ENCODE data around the gene PSMB10.
A peak's percentile ranks its signal among the peaks of the same experiment; 100 is the strongest.

The PSMB10 gene

DNA sequence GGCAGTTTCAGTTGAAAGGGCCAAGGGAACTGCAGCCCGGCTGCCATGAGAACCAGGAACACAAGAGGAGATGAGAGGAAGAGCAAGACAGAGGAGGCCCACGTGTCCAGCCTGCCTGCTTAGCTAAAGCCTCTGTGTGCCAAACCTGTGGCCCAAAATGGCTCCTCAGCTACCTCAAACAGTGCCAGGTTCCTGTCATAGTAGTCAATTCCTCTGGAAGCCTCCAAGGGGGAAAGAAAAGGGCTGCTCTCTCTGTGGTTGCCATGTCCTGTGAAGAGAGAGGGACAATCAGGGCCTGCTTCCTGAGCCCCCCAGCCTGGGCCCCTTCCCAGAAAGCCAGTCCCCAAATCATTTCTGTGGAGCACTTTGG is 26.6 kb upstream of the PSMB10 start:
- Histone ChIP-seq H3K9ac (ENCODE audit: low read depth, low read length, poor library complexity) (no peak overlapping the region), H3K9me3 (replicated peaks in 1 of 2; ENCODE audit: control insufficient read depth in 2 of 2, insufficient read depth in 1 of 2, low read depth in 1 of 2, low read length in 2 of 2) (no peaks in the 10 kb centered on the region), H3K36me3 (replicated peaks in 1 of 2; ENCODE audit: control insufficient read depth in 2 of 2, insufficient read depth in 2 of 2, low read length in 2 of 2) (peaks cover 49 to 54% of the 10 kb centered on the region in 2 donors), H4K8ac (ENCODE audit: low read depth, low read length) (no peak overlapping the region), H2BK15ac (ENCODE audit: low read length) (no peak overlapping the region), H3K4me1 (ENCODE audit: control insufficient read depth in 2 of 2, insufficient read depth in 1 of 2, low read depth in 1 of 2, low read length in 2 of 2) (peaks cover 20 to 23% of the 10 kb centered on the region in 2 donors), H2AK5ac (ENCODE audit: low read depth, low read length) (no peak overlapping the region), H2BK120ac (ENCODE audit: low read depth, low read length) (no peak overlapping the region), H2BK12ac (ENCODE audit: low read length) (no peak overlapping the region), H3K14ac (ENCODE audit: low read length) (no peak overlapping the region), H3K23ac (ENCODE audit: low read depth, low read length, poor library complexity) (no peak overlapping the region), H3K4ac (ENCODE audit: low read length) (no peak overlapping the region), H2BK5ac (ENCODE audit: low read length) (no peak overlapping the region), H3K4me2 (ENCODE audit: insufficient read depth, low read length, poor library complexity, severe bottlenecking) (no peak overlapping the region), H3K4me3 (ENCODE audit: low read length in 2 of 2) (no peak overlapping the region), H4K91ac (ENCODE audit: low read depth, low read length, poor library complexity) (no peak overlapping the region), H3K79me1 (ENCODE audit: low read depth, low read length) (peaks cover 22% of the 10 kb centered on the region), H2AFZ (ENCODE audit: low read length) (no peak overlapping the region), H3K27me3 (ENCODE audit: control insufficient read depth in 3 of 3, insufficient read depth in 3 of 3, low read depth in 1 of 3, low read length in 3 of 3) (peaks cover 0 to 2% (median 0%) of the 10 kb centered on the region in 3 experiments), H3K27ac (replicated peaks; ENCODE audit: low read length) (no peak overlapping the region), H3K18ac (ENCODE audit: low read length) (no peak overlapping the region)
- no CpG with 5 or more reads among the region's 2 CpGs for WGBS, 2 donors (ENCODE audit: extremely low coverage in 2 of 2, insufficient read length in 2 of 2, insufficient replicate concordance in 1 of 2)
- DNase-seq (ENCODE audit: low spot score) = no peak

DNA sequence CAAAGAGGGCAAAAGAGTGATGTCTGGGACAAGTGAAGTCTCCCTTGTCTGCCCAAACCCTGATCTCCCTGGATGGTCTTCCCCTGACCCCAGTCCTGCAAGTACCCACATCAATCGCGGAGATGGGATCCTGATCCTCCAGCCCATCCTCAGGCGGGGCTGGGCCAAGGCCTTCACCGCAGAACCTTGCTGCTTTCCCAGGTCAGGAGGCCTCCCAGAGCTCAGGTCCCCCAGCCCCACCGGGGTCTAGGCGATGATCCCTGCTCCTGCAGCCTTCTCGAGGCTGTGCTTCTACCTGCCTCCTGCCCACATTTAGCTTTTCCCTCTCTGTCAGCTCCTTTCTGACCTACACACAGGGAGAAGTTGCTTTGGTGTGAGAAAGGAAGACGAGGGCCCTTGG is 25.5 kb upstream of the PSMB10 start:
- WGBS, 2 donors (ENCODE audit: extremely low coverage in 2 of 2, insufficient read length in 2 of 2, insufficient replicate concordance in 1 of 2) = no CpG with 5 or more reads among the region's 8 CpGs

DNA sequence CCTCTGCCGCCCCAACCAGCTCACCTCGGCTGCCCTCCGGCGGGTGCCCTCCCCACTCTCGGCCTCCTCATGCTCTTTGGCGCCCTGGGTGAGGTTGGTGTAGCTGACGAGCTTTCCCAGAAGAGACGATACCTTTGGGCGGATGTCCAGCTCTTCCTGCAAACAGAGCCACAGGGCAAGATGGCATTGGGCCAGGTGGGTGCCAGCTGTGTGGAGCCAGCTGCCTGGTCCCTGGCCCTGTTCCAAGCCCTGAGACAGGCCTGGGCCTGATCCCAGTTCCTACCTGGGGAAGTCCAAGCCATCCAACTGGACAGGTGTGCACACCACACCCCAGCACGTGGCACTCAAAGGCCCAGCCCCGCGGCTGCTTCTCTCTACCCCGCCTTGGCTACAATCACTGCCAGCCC is 24.9 kb upstream of the PSMB10 start:
- H3K23ac ChIP-seq (ENCODE audit: low read depth, low read length, poor library complexity) = no peak overlapping the region
- DNase-seq (ENCODE audit: low spot score) = no peak
- H3K4me1 ChIP-seq (ENCODE audit: control insufficient read depth in 2 of 2, insufficient read depth in 1 of 2, low read depth in 1 of 2, low read length in 2 of 2) = peaks cover 8 to 14% of the 10 kb centered on the region in 2 donors
- H3K14ac ChIP-seq (ENCODE audit: low read length) = no peak overlapping the region
- H3K27ac ChIP-seq (replicated peaks; ENCODE audit: low read length) = no peak overlapping the region
- no peak overlapping the region for H2BK5ac ChIP-seq (ENCODE audit: low read length)
- H3K9ac ChIP-seq (ENCODE audit: low read depth, low read length, poor library complexity) = no peak overlapping the region
- no peak overlapping the region for H4K91ac ChIP-seq (ENCODE audit: low read depth, low read length, poor library complexity)
- no CpG with 5 or more reads among the region's 13 CpGs for WGBS, 2 donors (ENCODE audit: extremely low coverage in 2 of 2, insufficient read length in 2 of 2, insufficient replicate concordance in 1 of 2)
- no peaks in the 10 kb centered on the region for H3K9me3 ChIP-seq (replicated peaks in 1 of 2; ENCODE audit: control insufficient read depth in 2 of 2, insufficient read depth in 1 of 2, low read depth in 1 of 2, low read length in 2 of 2)
- H3K18ac ChIP-seq (ENCODE audit: low read length) = no peak overlapping the region
- H3K79me1 ChIP-seq (ENCODE audit: low read depth, low read length) = peaks cover 21% of the 10 kb centered on the region
- peaks cover 56 to 64% of the 10 kb centered on the region in 2 donors for H3K36me3 ChIP-seq (replicated peaks in 1 of 2; ENCODE audit: control insufficient read depth in 2 of 2, insufficient read depth in 2 of 2, low read length in 2 of 2)
- H3K27me3 ChIP-seq (ENCODE audit: control insufficient read depth in 3 of 3, insufficient read depth in 3 of 3, low read depth in 1 of 3, low read length in 3 of 3) = peaks cover 0 to 2% (median 0%) of the 10 kb centered on the region in 3 experiments
- H3K4me2 ChIP-seq (ENCODE audit: insufficient read depth, low read length, poor library complexity, severe bottlenecking) = no peak overlapping the region
- no peak overlapping the region for H3K4me3 ChIP-seq (ENCODE audit: low read length in 2 of 2)
- H3K4ac ChIP-seq (ENCODE audit: low read length) = no peak overlapping the region
- H2BK15ac ChIP-seq (ENCODE audit: low read length) = no peak overlapping the region
- H2BK12ac ChIP-seq (ENCODE audit: low read length) = no peak overlapping the region
- no peak overlapping the region for H2BK120ac ChIP-seq (ENCODE audit: low read depth, low read length)
- H2AK5ac ChIP-seq (ENCODE audit: low read depth, low read length) = no peak overlapping the region
- H2AFZ ChIP-seq (ENCODE audit: low read length) = no peak overlapping the region
- no peak overlapping the region for H4K8ac ChIP-seq (ENCODE audit: low read depth, low read length)

More for the DNA sequence above, 25.5 kb upstream of the PSMB10 start:
- Histone ChIP-seq H3K9me3 (replicated peaks in 1 of 2; ENCODE audit: control insufficient read depth in 2 of 2, insufficient read depth in 1 of 2, low read depth in 1 of 2, low read length in 2 of 2) (no peaks in the 10 kb centered on the region), H3K4me1 (ENCODE audit: control insufficient read depth in 2 of 2, insufficient read depth in 1 of 2, low read depth in 1 of 2, low read length in 2 of 2) (peaks cover 13 to 20% of the 10 kb centered on the region in 2 donors), H3K4me2 (ENCODE audit: insufficient read depth, low read length, poor library complexity, severe bottlenecking) (no peak overlapping the region), H4K8ac (ENCODE audit: low read depth, low read length) (no peak overlapping the region), H2BK120ac (ENCODE audit: low read depth, low read length) (no peak overlapping the region), H3K27me3 (ENCODE audit: control insufficient read depth in 3 of 3, insufficient read depth in 3 of 3, low read depth in 1 of 3, low read length in 3 of 3) (peaks cover 0 to 2% (median 0%) of the 10 kb centered on the region in 3 experiments), H3K23ac (ENCODE audit: low read depth, low read length, poor library complexity) (no peak overlapping the region), H2AFZ (ENCODE audit: low read length) (no peak overlapping the region), H3K4ac (ENCODE audit: low read length) (no peak overlapping the region), H2BK15ac (ENCODE audit: low read length) (no peak overlapping the region), H3K14ac (ENCODE audit: low read length) (no peak overlapping the region), H2BK12ac (ENCODE audit: low read length) (no peak overlapping the region), H2AK5ac (ENCODE audit: low read depth, low read length) (no peak overlapping the region), H3K36me3 (replicated peaks in 1 of 2; ENCODE audit: control insufficient read depth in 2 of 2, insufficient read depth in 2 of 2, low read length in 2 of 2) (peaks cover 56 to 64% of the 10 kb centered on the region in 2 donors), H3K4me3 (ENCODE audit: low read length in 2 of 2) (no peak overlapping the region), H4K91ac (ENCODE audit: low read depth, low read length, poor library complexity) (no peak overlapping the region), H3K79me1 (ENCODE audit: low read depth, low read length) (peaks cover 24% of the 10 kb centered on the region), H3K27ac (replicated peaks; ENCODE audit: low read length) (no peak overlapping the region), H3K9ac (ENCODE audit: low read depth, low read length, poor library complexity) (no peak overlapping the region), H3K18ac (ENCODE audit: low read length) (no peak overlapping the region), H2BK5ac (ENCODE audit: low read length) (no peak overlapping the region)
- DNase-seq (ENCODE audit: low spot score) = no peak

DNA sequence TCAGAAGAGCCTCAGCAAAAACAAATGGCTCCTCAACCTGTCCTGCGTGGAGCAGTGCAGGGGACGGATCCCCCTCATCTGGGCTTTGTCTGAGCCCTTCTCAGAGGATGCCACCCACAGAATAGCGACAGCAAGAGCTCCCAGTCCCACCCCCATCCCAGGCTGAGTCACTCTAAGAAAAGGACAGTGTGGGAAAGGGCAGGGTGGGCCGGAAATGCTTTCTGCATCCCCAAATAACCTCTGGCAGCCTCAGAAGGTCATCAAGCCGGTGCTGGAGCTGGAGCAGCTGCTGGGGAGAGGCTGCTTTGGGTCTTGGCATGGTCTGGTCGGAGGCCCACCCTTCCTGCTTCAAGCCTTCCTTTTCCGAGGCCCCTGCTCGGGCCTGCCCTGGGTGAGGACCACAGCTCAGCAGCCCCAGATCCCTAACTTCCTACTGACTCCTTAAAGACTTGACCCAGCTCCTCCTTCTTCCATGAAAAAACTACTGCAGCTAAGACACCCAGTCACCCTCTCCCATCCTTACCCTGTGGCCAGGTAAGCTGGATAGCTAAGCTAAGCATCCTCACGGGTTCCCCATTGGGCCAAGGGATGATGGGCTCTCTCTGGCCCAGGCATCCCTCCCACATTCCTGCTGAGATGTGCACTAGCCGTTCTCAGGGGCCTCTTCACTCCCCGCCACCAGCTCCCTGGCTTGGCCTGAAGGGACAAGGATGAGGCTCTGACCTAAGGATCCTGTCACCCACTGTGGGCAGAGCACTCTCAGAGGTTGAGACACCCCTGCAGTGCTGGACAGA is 23.1 kb upstream of the PSMB10 start:
- Histone ChIP-seq H2BK15ac (ENCODE audit: low read length) (no peak overlapping the region), H3K4ac (ENCODE audit: low read length) (no peak overlapping the region), H3K27me3 (ENCODE audit: control insufficient read depth in 3 of 3, insufficient read depth in 3 of 3, low read depth in 1 of 3, low read length in 3 of 3) (peaks cover 0 to 2% (median 0%) of the 10 kb centered on the region in 3 experiments), H2AFZ (ENCODE audit: low read length) (peak overlapping the region; percentile 34), H2AK5ac (ENCODE audit: low read depth, low read length) (no peak overlapping the region), H3K79me1 (ENCODE audit: low read depth, low read length) (peaks cover 22% of the 10 kb centered on the region), H2BK12ac (ENCODE audit: low read length) (no peak overlapping the region), H4K91ac (ENCODE audit: low read depth, low read length, poor library complexity) (no peak overlapping the region), H3K14ac (ENCODE audit: low read length) (no peak overlapping the region), H3K36me3 (replicated peaks in 1 of 2; ENCODE audit: control insufficient read depth in 2 of 2, insufficient read depth in 2 of 2, low read length in 2 of 2) (peaks cover 61 to 73% of the 10 kb centered on the region in 2 donors), H3K23ac (ENCODE audit: low read depth, low read length, poor library complexity) (no peak overlapping the region), H2BK5ac (ENCODE audit: low read length) (no peak overlapping the region), H3K4me2 (ENCODE audit: insufficient read depth, low read length, poor library complexity, severe bottlenecking) (no peak overlapping the region), H3K4me1 (ENCODE audit: control insufficient read depth in 2 of 2, insufficient read depth in 1 of 2, low read depth in 1 of 2, low read length in 2 of 2) (peaks cover 0 to 4% of the 10 kb centered on the region in 2 donors), H3K4me3 (ENCODE audit: low read length in 2 of 2) (no peak overlapping the region), H3K9me3 (replicated peaks in 1 of 2; ENCODE audit: control insufficient read depth in 2 of 2, insufficient read depth in 1 of 2, low read depth in 1 of 2, low read length in 2 of 2) (no peaks in the 10 kb centered on the region), H4K8ac (ENCODE audit: low read depth, low read length) (no peak overlapping the region), H3K27ac (replicated peaks; ENCODE audit: low read length) (no peak overlapping the region), H3K9ac (ENCODE audit: low read depth, low read length, poor library complexity) (no peak overlapping the region), H2BK120ac (ENCODE audit: low read depth, low read length) (no peak overlapping the region), H3K18ac (ENCODE audit: low read length) (no peak overlapping the region)
- WGBS, 2 donors (ENCODE audit: extremely low coverage in 2 of 2, insufficient read length in 2 of 2, insufficient replicate concordance in 1 of 2) = no CpG with 5 or more reads among the region's 11 CpGs
- no peak for DNase-seq (ENCODE audit: low spot score)

All from neuronal stem cell (in vitro differentiated cells).